ENCODE data around the gene SGMS1. TPM values are rescaled to one million over a fixed set of nuclear protein-coding genes. Genes with fewer than 3 reads are reported as not detected.

SGMS1 gene
- total RNA-seq, 4 donors from 2014 or later = 28.3 to 44.5 (median 41.7) TPM

GRCh38 chr10:50541921-50542320 lies 81.8 kb downstream of the SGMS1 start:
- Histone ChIP-seq H3K27me3 (no peaks in the 10 kb centered on the region), H3K27ac (no peak overlapping the region), H3K4me3 (no peak overlapping the region), H3K9me3 (no peaks in the 10 kb centered on the region), H3K36me3 (no peaks in the 10 kb centered on the region), H3K4me1 (peaks cover 0 to 8% (median 0%) of the 10 kb centered on the region in 4 donors)
- no peak for TF ChIP-seq EP300 (IDR thresholded peaks at IDR 0.05; ENCODE audit: low read depth)
- no peak for TF ChIP-seq POLR2A (IDR thresholded peaks at IDR 0.05)
- TF ChIP-seq POLR2AphosphoS5 (IDR thresholded peaks at IDR 0.05) = no peak
- no peak for TF ChIP-seq CTCF (IDR thresholded peaks at IDR 0.05)
- intact Hi-C loops (cut with DNase I; ENCODE audit: low total_unique reads) (no loop called here), in situ Hi-C loops (cut with MboI; ENCODE audit: low pct_ligation_motif_present in 1 of 4, low pct_unique_long_range_greater_than_20kb in 1 of 4, low sequenced_read_pairs in 3 of 4) (no loop called here)
- no peak for DNase-seq
- 75 to 88% methylated on average over 4 of the region's 4 CpGs for WGBS, 2 donors (ENCODE audit: low coverage in 1 of 2)

GRCh38 chr10:50541317-50541716 lies 82.4 kb downstream of the SGMS1 start:
- DNase-seq = no peak
- H3K36me3 ChIP-seq = no peaks in the 10 kb centered on the region
- 80 to 85% methylated on average over 1 to 2 of the region's 2 CpGs for WGBS, 2 donors (ENCODE audit: low coverage in 1 of 2)
- H3K4me3 ChIP-seq = no peak overlapping the region
- H3K4me1 ChIP-seq = peaks cover 0 to 8% (median 0%) of the 10 kb centered on the region in 4 donors
- no peaks in the 10 kb centered on the region for H3K9me3 ChIP-seq
- H3K27me3 ChIP-seq = no peaks in the 10 kb centered on the region
- in situ Hi-C loops (cut with MboI; ENCODE audit: low pct_ligation_motif_present in 1 of 4, low pct_unique_long_range_greater_than_20kb in 1 of 4, low sequenced_read_pairs in 3 of 4) (no loop called here), intact Hi-C loops (cut with DNase I; ENCODE audit: low total_unique reads) (no loop called here)
- TF ChIP-seq EP300 (IDR thresholded peaks at IDR 0.05; ENCODE audit: low read depth) (no peak), POLR2A (IDR thresholded peaks at IDR 0.05) (no peak), CTCF (IDR thresholded peaks at IDR 0.05) (no peak), POLR2AphosphoS5 (IDR thresholded peaks at IDR 0.05) (no peak)
- H3K27ac ChIP-seq = no peak overlapping the region

- H3K4me3 ChIP-seq = no peak overlapping the region
- WGBS, 2 donors (ENCODE audit: low coverage in 1 of 2) = 84 to 100% methylated on average over 1 of the region's 1 CpG
Observed at GRCh38 chr10:50540826-50541122, 83.0 kb downstream of the SGMS1 start.

GRCh38 chr10:50540069-50540825 lies 83.5 kb downstream of the SGMS1 start:
- Histone ChIP-seq H3K4me3 (no peak overlapping the region), H3K27ac (no peak overlapping the region), H3K4me1 (peaks cover 0 to 8% (median 0%) of the 10 kb centered on the region in 4 donors), H3K27me3 (no peaks in the 10 kb centered on the region), H3K36me3 (no peaks in the 10 kb centered on the region), H3K9me3 (no peaks in the 10 kb centered on the region)
- in situ Hi-C loops (cut with MboI; ENCODE audit: low pct_ligation_motif_present in 1 of 4, low pct_unique_long_range_greater_than_20kb in 1 of 4, low sequenced_read_pairs in 3 of 4) = no loop called here
- intact Hi-C loops (cut with DNase I; ENCODE audit: low total_unique reads) = no loop called here
- 69 to 72% methylated on average over 2 to 3 of the region's 3 CpGs for WGBS, 2 donors (ENCODE audit: low coverage in 1 of 2)
- no peak for DNase-seq
- TF ChIP-seq EP300 (IDR thresholded peaks at IDR 0.05; ENCODE audit: low read depth) (no peak), POLR2AphosphoS5 (IDR thresholded peaks at IDR 0.05) (no peak)

More at GRCh38 chr10:50540826-50541122, 83.0 kb downstream of the SGMS1 start:
- Histone ChIP-seq H3K27ac (no peak overlapping the region), H3K9me3 (no peaks in the 10 kb centered on the region), H3K36me3 (no peaks in the 10 kb centered on the region), H3K4me1 (peaks cover 0 to 8% (median 0%) of the 10 kb centered on the region in 4 donors), H3K27me3 (no peaks in the 10 kb centered on the region)
- in situ Hi-C loops (cut with MboI; ENCODE audit: low pct_ligation_motif_present in 1 of 4, low pct_unique_long_range_greater_than_20kb in 1 of 4, low sequenced_read_pairs in 3 of 4) = no loop called here
- no peak for DNase-seq
- intact Hi-C loops (cut with DNase I; ENCODE audit: low total_unique reads) = no loop called here
- TF ChIP-seq EP300 (IDR thresholded peaks at IDR 0.05; ENCODE audit: low read depth) (no peak), POLR2AphosphoS5 (IDR thresholded peaks at IDR 0.05) (no peak), POLR2A (IDR thresholded peaks at IDR 0.05) (no peak), CTCF (IDR thresholded peaks at IDR 0.05) (no peak)

All from transverse colon (tissue), 4 donors.